Measurements from ENCODE around the gene CSN3. TPM values are rescaled to one million over a fixed set of nuclear protein-coding genes. Genes with fewer than 3 reads are reported as not detected.

The CSN3 gene
- total RNA-seq, 3 donors from 2014 or later (not counting 1 experiment from before 2014, with no cell fraction given), result not detected

DNA sequence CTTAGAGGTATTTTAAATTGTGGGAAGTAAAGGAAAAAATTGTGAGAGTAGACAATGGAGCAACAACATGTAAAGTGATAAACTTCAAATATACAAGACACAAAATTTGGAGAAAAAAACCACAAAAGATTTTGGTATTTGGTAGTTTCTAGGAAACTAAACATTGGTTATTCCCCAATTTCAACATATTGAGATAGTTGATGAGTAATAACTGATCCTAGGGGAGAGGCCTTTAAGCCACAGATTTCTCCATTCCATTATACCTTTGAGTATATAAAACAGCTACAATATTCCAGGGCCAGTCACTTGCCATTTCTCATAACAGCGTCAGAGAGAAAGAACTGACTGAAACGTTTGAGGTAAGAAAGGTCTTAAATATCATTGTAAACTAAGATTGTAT lies 16.6 kb upstream of the CSN3 start, which contains the start of gene FDCSP:
Gene FDCSP, plus strand, starts transcription at position 301 of the 400 bp plus-strand sequence. CDS start 5,071 bp downstream, outside the sequence.
- no peaks in the 10 kb centered on the region for H3K4me1 Mint-ChIP-seq
- H3K36me3 Mint-ChIP-seq, result no peaks in the 10 kb centered on the region
- Histone ChIP-seq H3K9me3 (ENCODE audit: control insufficient read depth, insufficient read depth, low read length) (no peaks in the 10 kb centered on the region), H3K27ac (ENCODE audit: low read length) (no peak within 1 kb of the TSS), H3K4me1 (ENCODE audit: control insufficient read depth, insufficient read depth, low read length) (no peaks in the 10 kb centered on the region), H3K27me3 (ENCODE audit: control insufficient read depth, insufficient read depth, low read length) (no peaks in the 10 kb centered on the region), H3K4me3 (ENCODE audit: low read length) (no peak within 1 kb of the TSS), H3K36me3 (ENCODE audit: control insufficient read depth, insufficient read depth, low read length) (no peaks in the 10 kb centered on the region)
- no CpG with 5 or more reads among the region's 2 CpGs for WGBS (ENCODE audit: insufficient coverage)
- peaks cover 2 to 8% of the 10 kb centered on the region in 2 donors for H3K9me3 Mint-ChIP-seq
- H3K4me3 Mint-ChIP-seq, result no peak within 1 kb of the TSS
- H3K27ac Mint-ChIP-seq, result no peak within 1 kb of the TSS
- no peak for ATAC-seq
- DNase-seq, result no peak
- no peaks in the 10 kb centered on the region for H3K27me3 Mint-ChIP-seq (ENCODE audit: low read depth in 2 of 2)
- TF ChIP-seq, protein P1, sequence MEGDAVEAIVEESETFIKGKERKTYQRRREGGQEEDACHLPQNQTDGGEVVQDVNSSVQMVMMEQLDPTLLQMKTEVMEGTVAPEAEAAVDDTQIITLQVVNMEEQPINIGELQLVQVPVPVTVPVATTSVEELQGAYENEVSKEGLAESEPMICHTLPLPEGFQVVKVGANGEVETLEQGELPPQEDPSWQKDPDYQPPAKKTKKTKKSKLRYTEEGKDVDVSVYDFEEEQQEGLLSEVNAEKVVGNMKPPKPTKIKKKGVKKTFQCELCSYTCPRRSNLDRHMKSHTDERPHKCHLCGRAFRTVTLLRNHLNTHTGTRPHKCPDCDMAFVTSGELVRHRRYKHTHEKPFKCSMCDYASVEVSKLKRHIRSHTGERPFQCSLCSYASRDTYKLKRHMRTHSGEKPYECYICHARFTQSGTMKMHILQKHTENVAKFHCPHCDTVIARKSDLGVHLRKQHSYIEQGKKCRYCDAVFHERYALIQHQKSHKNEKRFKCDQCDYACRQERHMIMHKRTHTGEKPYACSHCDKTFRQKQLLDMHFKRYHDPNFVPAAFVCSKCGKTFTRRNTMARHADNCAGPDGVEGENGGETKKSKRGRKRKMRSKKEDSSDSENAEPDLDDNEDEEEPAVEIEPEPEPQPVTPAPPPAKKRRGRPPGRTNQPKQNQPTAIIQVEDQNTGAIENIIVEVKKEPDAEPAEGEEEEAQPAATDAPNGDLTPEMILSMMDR (IDR thresholded peaks at IDR 0.05), result no peak
- intact Hi-C loops (cut with micrococcal nuclease), result no loop called here

DNA sequence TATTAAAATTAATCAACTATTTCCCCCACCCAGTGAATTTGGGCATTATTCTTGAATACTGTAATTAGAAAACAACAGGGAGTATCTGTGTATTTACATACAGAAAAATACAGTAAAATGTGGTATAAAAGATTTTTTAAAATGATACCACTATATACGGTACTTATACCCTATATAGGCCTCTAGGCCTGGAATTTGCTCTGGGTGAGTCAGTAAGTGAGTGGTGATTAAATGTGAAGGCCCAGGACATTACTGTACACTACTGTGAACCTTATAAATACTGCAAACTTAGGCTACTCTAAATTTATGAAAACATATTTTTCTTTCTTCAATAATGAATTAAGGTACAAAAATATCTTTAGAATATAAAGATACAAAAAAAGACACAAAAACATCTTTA lies 6.3 kb upstream of the CSN3 start:
- Histone ChIP-seq H3K4me1 (ENCODE audit: control insufficient read depth, insufficient read depth, low read length) (no peaks in the 10 kb centered on the region), H3K27ac (ENCODE audit: low read length) (no peak overlapping the region), H3K27me3 (ENCODE audit: control insufficient read depth, insufficient read depth, low read length) (no peaks in the 10 kb centered on the region), H3K36me3 (ENCODE audit: control insufficient read depth, insufficient read depth, low read length) (no peaks in the 10 kb centered on the region), H3K9me3 (ENCODE audit: control insufficient read depth, insufficient read depth, low read length) (no peaks in the 10 kb centered on the region), H3K4me3 (ENCODE audit: low read length) (no peak overlapping the region)
- H3K27me3 Mint-ChIP-seq (ENCODE audit: low read depth in 2 of 2), result no peaks in the 10 kb centered on the region
- H3K36me3 Mint-ChIP-seq, result no peaks in the 10 kb centered on the region
- intact Hi-C loops (cut with micrococcal nuclease), result no loop called here
- TF ChIP-seq, protein P1 (IDR thresholded peaks at IDR 0.05), result no peak
- no peak overlapping the region for H3K27ac Mint-ChIP-seq
- DNase-seq (no peak), ATAC-seq (no peak)
- H3K4me3 Mint-ChIP-seq, result no peak overlapping the region
- WGBS (ENCODE audit: insufficient coverage), result no CpG with 5 or more reads among the region's 1 CpG
- peaks cover 2 to 6% of the 10 kb centered on the region in 2 donors for H3K9me3 Mint-ChIP-seq
- no peaks in the 10 kb centered on the region for H3K4me1 Mint-ChIP-seq

DNA sequence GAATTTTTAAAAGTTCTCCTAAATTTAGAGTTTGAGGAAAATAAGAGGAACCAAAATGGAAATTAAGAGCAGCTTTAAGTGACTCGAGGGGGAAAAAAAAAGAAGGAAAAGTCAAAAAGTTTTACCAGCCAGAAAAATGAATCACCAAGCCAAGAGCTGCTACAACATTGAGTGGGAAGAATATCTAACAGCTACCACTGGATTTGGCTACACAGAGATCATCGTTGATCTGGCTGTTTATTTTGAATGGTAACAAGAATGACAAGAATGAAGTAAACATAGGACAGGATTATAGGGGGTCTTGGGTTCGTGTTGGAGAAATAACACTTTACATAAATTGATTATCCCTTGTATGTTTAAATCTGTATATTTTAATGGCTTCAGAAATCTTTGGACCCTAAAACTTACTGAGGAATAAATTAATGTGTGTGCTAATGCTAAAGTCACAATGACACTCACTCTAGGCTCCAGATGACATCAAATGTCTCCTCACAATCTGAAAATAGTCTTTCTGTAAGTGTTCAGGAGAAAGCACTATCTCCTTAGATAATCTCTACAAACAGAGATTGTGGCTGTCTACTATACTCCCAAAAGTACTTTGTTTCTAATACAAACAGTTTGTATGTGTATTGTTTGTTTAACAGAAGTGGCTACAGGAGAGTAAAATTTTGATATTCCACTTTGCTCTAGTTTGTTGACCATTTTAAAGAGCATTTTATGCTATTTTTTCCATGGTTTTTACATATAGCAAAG lies 3.1 kb upstream of the CSN3 start:
- H3K4me3 ChIP-seq (ENCODE audit: low read length), result no peak overlapping the region
- no peaks in the 10 kb centered on the region for H3K4me1 Mint-ChIP-seq

More for the DNA sequence above, 3.1 kb upstream of the CSN3 start:
- no peak for ATAC-seq
- Histone ChIP-seq H3K9me3 (ENCODE audit: control insufficient read depth, insufficient read depth, low read length) (no peaks in the 10 kb centered on the region), H3K27ac (ENCODE audit: low read length) (no peak overlapping the region), H3K4me1 (ENCODE audit: control insufficient read depth, insufficient read depth, low read length) (no peaks in the 10 kb centered on the region), H3K27me3 (ENCODE audit: control insufficient read depth, insufficient read depth, low read length) (no peaks in the 10 kb centered on the region), H3K36me3 (ENCODE audit: control insufficient read depth, insufficient read depth, low read length) (no peaks in the 10 kb centered on the region)
- Mint-ChIP-seq H3K27ac (no peak overlapping the region), H3K9me3 (peaks cover 2 to 6% of the 10 kb centered on the region in 2 donors), H3K4me3 (no peak overlapping the region), H3K27me3 (ENCODE audit: low read depth in 2 of 2) (no peaks in the 10 kb centered on the region), H3K36me3 (no peaks in the 10 kb centered on the region)
- DNase-seq, result no peak
- TF ChIP-seq, protein P1 (IDR thresholded peaks at IDR 0.05), result no peak
- intact Hi-C loops (cut with micrococcal nuclease), result no loop called here
- WGBS (ENCODE audit: insufficient coverage), result 44% methylated on average over 2 of the region's 3 CpGs
